T-cell (primary cell): ENCODE measurements around the gene EXOC1. TPM values are rescaled to one million over a fixed set of nuclear protein-coding genes. Genes with fewer than 3 reads are reported as not detected.

Experiments used
- ATAC-seq, 4 experiments: fragments of 200-7000 bp in 3 of 4; fragments of 150-1000 bp in 1 of 4; cut with Tn5 transposase; replicated peaks in 1 of 4; 1 replicate in 3 of 4; 2 replicates in 1 of 4; pipeline ENCODE4 v1.10.0; 2021; ENCODE audit warnings: moderate library complexity in 3 of 4, mild to moderate bottlenecking in 2 of 4, moderate number of reproducible peaks in 1 of 4
- CTCF ChIA-PET, 2 donors: fragments of 300-600 bp; sonication (Branson Sonifier 250); formaldehyde crosslinking; loops; one replicate each; lab custom pipeline; 2022; ENCODE audit warnings: antibody characterized with exemption in 2 of 2; lab: Charles Lee
- POLR2A ChIA-PET, 2 donors: fragments of 300-600 bp; sonication (Branson Sonifier 250); formaldehyde crosslinking; loops; one replicate each; lab custom pipeline; 2022; ENCODE audit warnings: antibody characterized with exemption in 2 of 2; lab: Charles Lee
- DNase-seq, 35 experiments: peaks; one replicate each; pipeline versions ENCODE4 v3.0.0 to v3.0.0-alpha.2; 2013 to 2023
- H3K27ac ChIP-seq: one replicate; pipeline ENCODE4 v1.5.1; 2013; ENCODE audit warnings: low read length
- H3K27me3 ChIP-seq, 2 experiments: replicated peaks in 1 of 2; 1 replicate in 1 of 2; 2 replicates in 1 of 2; pipeline versions ENCODE4 v1.6.1 to v1.7.0; 2013; ENCODE audit warnings: low read length in 1 of 2, mixed read lengths in 1 of 2; ENCODE audit not compliant: control insufficient read depth in 2 of 2, insufficient read depth in 2 of 2; ENCODE audit errors: extremely low read depth in 1 of 2
- H3K36me3 ChIP-seq, 2 donors: 1 replicate in 1 of 2; 2 replicates in 1 of 2; pipeline versions ENCODE4 v1.6.1 to v1.7.0; 2013; ENCODE audit warnings: low read length in 1 of 2; ENCODE audit not compliant: control insufficient read depth in 2 of 2, insufficient read depth in 1 of 2; ENCODE audit errors: extremely low read depth in 1 of 2
- H3K4me1 ChIP-seq, 2 experiments: 1 replicate in 1 of 2; 2 replicates in 1 of 2; pipeline versions ENCODE4 v1.6.1 to v1.7.0; 2013; ENCODE audit warnings: low read length in 2 of 2, mixed read lengths in 1 of 2; ENCODE audit not compliant: insufficient read depth in 2 of 2, control insufficient read depth in 1 of 2; ENCODE audit errors: extremely low read depth in 1 of 2
- H3K4me3 ChIP-seq, 2 donors: 1 replicate in 1 of 2; 2 replicates in 1 of 2; pipeline versions ENCODE4 v1.5.1 to v1.7.0; 2013; ENCODE audit warnings: mild to moderate bottlenecking in 2 of 2, low read length in 1 of 2, moderate library complexity in 1 of 2; ENCODE audit not compliant: control insufficient read depth in 1 of 2; ENCODE audit errors: extremely low read depth in 1 of 2
- H3K9me3 ChIP-seq: 2 replicates; pipeline ENCODE4 v1.7.0; 2013
- H3K27ac Mint-ChIP-seq, 2 donors: one replicate each; pipeline ENCODE4 v1.8.0; 2020 to 2021; ENCODE audit warnings: mild to moderate bottlenecking in 2 of 2, mixed read lengths in 2 of 2
- H3K27me3 Mint-ChIP-seq, 2 donors: one replicate each; pipeline ENCODE4 v1.8.0; 2021 to 2022; ENCODE audit warnings: mixed read lengths in 2 of 2
- H3K36me3 Mint-ChIP-seq: one replicate; pipeline ENCODE4 v1.8.0; 2021; ENCODE audit warnings: mixed read lengths
- H3K4me1 Mint-ChIP-seq, 3 donors: one replicate each; pipeline ENCODE4 v1.8.0; 2020 to 2022; ENCODE audit warnings: mixed read lengths in 3 of 3, mild to moderate bottlenecking in 1 of 3
- H3K4me3 Mint-ChIP-seq, 3 donors: one replicate each; pipeline ENCODE4 v1.8.0; 2020 to 2022; ENCODE audit warnings: mild to moderate bottlenecking in 3 of 3, mixed read lengths in 3 of 3, moderate library complexity in 3 of 3
- H3K9me3 Mint-ChIP-seq, 3 donors: one replicate each; pipeline ENCODE4 v1.8.0; 2020 to 2022; ENCODE audit warnings: mixed read lengths in 3 of 3
- WGBS: methylation state at CpG from one replicate; pipeline ENCODE4 v1.1.5; 2013; ENCODE audit warnings: missing lambda C conversion rate; ENCODE audit not compliant: insufficient coverage; 5-methylcytosine and 5-hydroxymethylcytosine counted together
- total RNA-seq, 35 experiments: library from RNA in 6 of 35; stranded (reverse) in 6 of 35; fragments of 120-200 nt in 1 of 35; gene quantifications; one replicate each; pipeline versions ENCODE4 v1.2.1 to v1.2.4 and lab custom pipeline; 2013 to 2026

Gene EXOC1
- total RNA-seq, 5 donors from 2014 or later (not counting 1 experiment from before 2014, with no cell fraction given) = 20.8 to 37.0 (median 34.7) TPM

GRCh38 chr4:55912249-55912648 lies 58.8 kb downstream of the EXOC1 start:
- H3K4me1 ChIP-seq = no peaks in the 10 kb centered on the region
- no peaks in the 10 kb centered on the region for H3K9me3 ChIP-seq
- Mint-ChIP-seq H3K27me3 (no peaks in the 10 kb centered on the region), H3K27ac (no peak overlapping the region), H3K4me1 (peaks cover 6 to 8% (median 8%) of the 10 kb centered on the region in 3 donors), H3K9me3 (peaks cover 0 to 3% (median 0%) of the 10 kb centered on the region in 3 donors), H3K36me3 (peaks cover 3% of the 10 kb centered on the region), H3K4me3 (no peak overlapping the region)
- no peaks in the 10 kb centered on the region for H3K27me3 ChIP-seq
- ChIA-PET CTCF (no interaction called here), POLR2A (no interaction called here)
- WGBS = 89% methylated on average over 4 of the region's 6 CpGs
- ATAC-seq = no peak
- no peak for DNase-seq
- H3K27ac ChIP-seq = no peak overlapping the region
- H3K36me3 ChIP-seq = no peaks in the 10 kb centered on the region
- no peak overlapping the region for H3K4me3 ChIP-seq

GRCh38 chr4:55920571-55920970 lies 67.1 kb downstream of the EXOC1 start:
- no peaks in the 10 kb centered on the region for H3K36me3 ChIP-seq
- no peaks in the 10 kb centered on the region for H3K4me1 ChIP-seq
- DNase-seq (no peak), ATAC-seq (no peak)
- Mint-ChIP-seq H3K4me1 (no peaks in the 10 kb centered on the region), H3K27ac (no peak overlapping the region), H3K9me3 (no peaks in the 10 kb centered on the region), H3K4me3 (no peak overlapping the region), H3K36me3 (peaks cover 3% of the 10 kb centered on the region), H3K27me3 (no peaks in the 10 kb centered on the region)
- ChIA-PET POLR2A (no interaction called here), CTCF (interaction anchor here in 1 of 2 donors (0.6 kb wide), 1 partner anchor 36 kb away, joined by 3 read pairs; no protein-coding TSS in a partner anchor)
- H3K9me3 ChIP-seq = no peaks in the 10 kb centered on the region
- H3K27ac ChIP-seq = no peak overlapping the region
- H3K27me3 ChIP-seq = no peaks in the 10 kb centered on the region
- no peak overlapping the region for H3K4me3 ChIP-seq
- WGBS = 79% methylated on average over 3 of the region's 5 CpGs

- no peaks in the 10 kb centered on the region for H3K9me3 Mint-ChIP-seq
- H3K27ac Mint-ChIP-seq = no peak overlapping the region
- no peaks in the 10 kb centered on the region for H3K9me3 ChIP-seq
- DNase-seq = no peak
- H3K27me3 Mint-ChIP-seq = no peaks in the 10 kb centered on the region
- no peak overlapping the region for H3K4me3 Mint-ChIP-seq
- POLR2A ChIA-PET = no interaction called here
- no peaks in the 10 kb centered on the region for H3K4me1 Mint-ChIP-seq
- no peak overlapping the region for H3K27ac ChIP-seq
- ATAC-seq = no peak
- 100% methylated on average over 1 of the region's 3 CpGs for WGBS
- H3K4me1 ChIP-seq = no peaks in the 10 kb centered on the region
- CTCF ChIA-PET = interaction anchor here in 1 of 2 donors (0.6 kb wide), 1 partner anchor 36 kb away, joined by 3 read pairs; no protein-coding TSS in a partner anchor
- H3K36me3 Mint-ChIP-seq = peaks cover 3% of the 10 kb centered on the region
- no peaks in the 10 kb centered on the region for H3K27me3 ChIP-seq
- H3K36me3 ChIP-seq = no peaks in the 10 kb centered on the region
- no peak overlapping the region for H3K4me3 ChIP-seq
Observed at GRCh38 chr4:55921093-55921492, 67.6 kb downstream of the EXOC1 start.

- no peaks in the 10 kb centered on the region for H3K9me3 ChIP-seq
- DNase-seq = no peak
- H3K9me3 Mint-ChIP-seq = peaks cover 5 to 18% (median 10%) of the 10 kb centered on the region in 3 donors
- no peak overlapping the region for H3K4me3 Mint-ChIP-seq
- H3K27ac Mint-ChIP-seq = no peak overlapping the region
- H3K4me1 Mint-ChIP-seq = no peaks in the 10 kb centered on the region
- WGBS = 100% methylated on average over 1 of the region's 4 CpGs
- H3K27me3 Mint-ChIP-seq = no peaks in the 10 kb centered on the region
- H3K4me1 ChIP-seq = no peaks in the 10 kb centered on the region
- no peaks in the 10 kb centered on the region for H3K36me3 ChIP-seq
- peaks cover 3% of the 10 kb centered on the region for H3K36me3 Mint-ChIP-seq
- H3K27me3 ChIP-seq = no peaks in the 10 kb centered on the region
- ATAC-seq = no peak
- POLR2A ChIA-PET = no interaction called here
- H3K4me3 ChIP-seq = no peak overlapping the region
- H3K27ac ChIP-seq = no peak overlapping the region
- CTCF ChIA-PET = no interaction called here
Observed at GRCh38 chr4:55925241-55925640, 71.8 kb downstream of the EXOC1 start.

GRCh38 chr4:55926610-55927009 lies 73.2 kb downstream of the EXOC1 start:
- Mint-ChIP-seq H3K36me3 (peaks cover 10% of the 10 kb centered on the region), H3K4me1 (peaks cover 0 to 6% (median 2%) of the 10 kb centered on the region in 3 donors), H3K27me3 (no peaks in the 10 kb centered on the region), H3K27ac (no peak overlapping the region), H3K9me3 (peaks cover 5 to 25% (median 10%) of the 10 kb centered on the region in 3 donors), H3K4me3 (no peak overlapping the region)
- no peaks in the 10 kb centered on the region for H3K4me1 ChIP-seq
- no peaks in the 10 kb centered on the region for H3K36me3 ChIP-seq
- no peaks in the 10 kb centered on the region for H3K27me3 ChIP-seq
- H3K9me3 ChIP-seq = no peaks in the 10 kb centered on the region
- ATAC-seq = no peak
- H3K4me3 ChIP-seq = no peak overlapping the region
- POLR2A ChIA-PET = interaction anchor here in 1 of 2 donors (0.6 kb wide), 1 partner anchor 37 kb away, joined by 7 read pairs; no protein-coding TSS in a partner anchor
- no peak overlapping the region for H3K27ac ChIP-seq
- no peak for DNase-seq
- CTCF ChIA-PET = no interaction called here

- H3K36me3 Mint-ChIP-seq = peaks cover 12% of the 10 kb centered on the region
- peaks cover 0 to 6% (median 2%) of the 10 kb centered on the region in 3 donors for H3K4me1 Mint-ChIP-seq
- H3K27ac Mint-ChIP-seq = no peak overlapping the region
Observed at GRCh38 chr4:55927803-55928437, 74.5 kb downstream of the EXOC1 start.

More at GRCh38 chr4:55927803-55928437, 74.5 kb downstream of the EXOC1 start:
- Mint-ChIP-seq H3K4me3 (no peak overlapping the region), H3K9me3 (peaks cover 5 to 26% (median 10%) of the 10 kb centered on the region in 3 donors), H3K27me3 (no peaks in the 10 kb centered on the region)
- POLR2A ChIA-PET = no interaction called here
- no peaks in the 10 kb centered on the region for H3K4me1 ChIP-seq
- H3K4me3 ChIP-seq = no peak overlapping the region
- H3K9me3 ChIP-seq = no peaks in the 10 kb centered on the region
- no peaks in the 10 kb centered on the region for H3K36me3 ChIP-seq
- H3K27me3 ChIP-seq = peaks cover 0 to 4% of the 10 kb centered on the region in 2 experiments
- no peak overlapping the region for H3K27ac ChIP-seq
- CTCF ChIA-PET = no interaction called here
- ATAC-seq (no peak), DNase-seq (no peak)
- no CpG with 5 or more reads among the region's 2 CpGs for WGBS
